ENCODE measurements around the gene GATA2. TPM values are rescaled to one million over a fixed set of nuclear protein-coding genes. Genes with fewer than 3 reads are reported as not detected.

Gene GATA2
- total RNA-seq, 3 donors from 2014 or later (not counting 1 experiment from before 2014, with no cell fraction given) = 0.92 to 225 (median 8.4) TPM

DNA sequence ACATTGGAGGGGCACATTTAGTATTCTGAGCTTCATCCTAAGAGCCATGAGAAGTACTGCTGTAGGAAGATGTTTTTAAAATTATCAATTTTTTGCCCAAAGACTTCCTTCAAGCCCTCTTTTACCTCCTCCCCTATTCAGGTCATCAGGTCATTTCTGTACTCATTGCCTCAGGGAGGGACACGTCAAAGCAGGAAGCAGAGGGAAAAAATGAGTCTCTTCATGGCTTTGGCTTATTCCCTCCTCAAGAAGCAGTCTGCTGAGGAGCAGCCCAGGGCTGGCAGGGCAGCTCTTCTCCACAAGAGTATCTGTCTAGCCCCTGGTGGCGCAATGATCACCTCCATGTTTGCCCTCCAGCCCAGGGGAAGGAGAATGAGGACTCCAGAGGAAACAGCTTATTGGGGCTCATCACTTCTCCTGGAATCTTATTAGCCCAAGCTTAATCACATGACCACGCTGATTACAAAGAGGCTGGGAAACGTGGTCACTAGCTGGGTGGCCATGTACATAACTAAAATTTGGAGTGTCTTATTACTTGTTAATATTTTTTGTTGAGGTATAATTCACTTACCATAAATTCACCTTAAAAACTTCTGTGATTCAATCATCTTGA lies 44.2 kb upstream of the GATA2 start:
- 75% methylated on average over 2 of the region's 4 CpGs for WGBS (ENCODE audit: insufficient coverage)
- H3K27ac Mint-ChIP-seq = no peak overlapping the region
- no peaks in the 10 kb centered on the region for H3K9me3 ChIP-seq (ENCODE audit: control insufficient read depth, insufficient read depth, low read length)

DNA sequence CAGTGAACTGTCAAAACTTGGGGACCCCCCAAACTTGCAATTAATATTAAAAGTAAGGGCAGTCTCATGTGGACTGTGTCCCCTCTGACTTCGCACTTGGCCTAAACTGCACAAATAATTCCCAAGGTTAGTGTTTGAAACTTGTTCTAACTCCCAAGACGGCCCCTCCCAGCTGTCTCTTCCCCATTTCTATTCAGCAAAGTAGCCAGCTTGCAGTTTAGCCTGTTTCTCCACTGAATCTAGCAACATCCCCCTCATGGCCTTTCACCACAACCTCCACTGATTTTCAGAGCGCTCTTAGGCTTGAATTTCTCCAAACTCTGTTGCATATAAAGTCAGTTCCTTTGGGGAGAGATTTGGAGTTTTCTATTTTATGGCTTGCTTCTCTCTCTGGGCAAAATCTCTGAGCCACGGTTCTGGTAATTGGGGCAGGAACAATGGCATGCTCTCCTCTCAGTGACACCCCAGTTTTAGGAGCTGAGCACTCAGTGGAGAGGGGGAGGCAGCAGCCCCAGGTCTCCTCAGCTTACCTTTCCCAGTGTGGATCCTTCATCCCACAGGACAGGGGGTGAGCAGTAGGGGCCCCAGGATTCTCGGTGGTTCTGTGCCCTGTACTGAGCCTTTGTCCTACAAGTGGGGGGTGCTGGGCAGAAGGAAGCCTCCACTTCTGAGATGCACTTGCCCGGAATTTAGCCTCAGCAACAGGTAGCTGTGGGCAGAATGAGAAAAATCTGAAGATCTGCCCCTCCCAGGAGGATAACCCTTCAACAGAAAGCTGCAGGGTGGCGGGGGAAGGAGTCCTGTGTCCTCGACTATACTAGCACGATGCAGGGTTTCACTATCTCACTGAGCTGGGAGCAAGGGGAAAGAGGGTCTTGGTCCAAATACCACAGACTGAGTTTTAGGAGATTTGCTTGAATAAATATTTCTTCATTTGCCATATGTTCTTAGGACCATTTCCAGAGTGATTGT lies 39.3 kb upstream of the GATA2 start:
- TF ChIP-seq, protein P1, sequence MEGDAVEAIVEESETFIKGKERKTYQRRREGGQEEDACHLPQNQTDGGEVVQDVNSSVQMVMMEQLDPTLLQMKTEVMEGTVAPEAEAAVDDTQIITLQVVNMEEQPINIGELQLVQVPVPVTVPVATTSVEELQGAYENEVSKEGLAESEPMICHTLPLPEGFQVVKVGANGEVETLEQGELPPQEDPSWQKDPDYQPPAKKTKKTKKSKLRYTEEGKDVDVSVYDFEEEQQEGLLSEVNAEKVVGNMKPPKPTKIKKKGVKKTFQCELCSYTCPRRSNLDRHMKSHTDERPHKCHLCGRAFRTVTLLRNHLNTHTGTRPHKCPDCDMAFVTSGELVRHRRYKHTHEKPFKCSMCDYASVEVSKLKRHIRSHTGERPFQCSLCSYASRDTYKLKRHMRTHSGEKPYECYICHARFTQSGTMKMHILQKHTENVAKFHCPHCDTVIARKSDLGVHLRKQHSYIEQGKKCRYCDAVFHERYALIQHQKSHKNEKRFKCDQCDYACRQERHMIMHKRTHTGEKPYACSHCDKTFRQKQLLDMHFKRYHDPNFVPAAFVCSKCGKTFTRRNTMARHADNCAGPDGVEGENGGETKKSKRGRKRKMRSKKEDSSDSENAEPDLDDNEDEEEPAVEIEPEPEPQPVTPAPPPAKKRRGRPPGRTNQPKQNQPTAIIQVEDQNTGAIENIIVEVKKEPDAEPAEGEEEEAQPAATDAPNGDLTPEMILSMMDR (IDR thresholded peaks at IDR 0.05) = no peak
- no peaks in the 10 kb centered on the region for H3K36me3 Mint-ChIP-seq
- peaks cover 41 to 56% of the 10 kb centered on the region in 2 donors for H3K27me3 Mint-ChIP-seq (ENCODE audit: low read depth in 2 of 2)
- no peak overlapping the region for H3K27ac ChIP-seq (ENCODE audit: low read length)
- intact Hi-C loops (cut with micrococcal nuclease) = no loop called here
- no peak overlapping the region for H3K4me3 Mint-ChIP-seq
- H3K9me3 Mint-ChIP-seq = no peaks in the 10 kb centered on the region
- H3K36me3 ChIP-seq (ENCODE audit: control insufficient read depth, insufficient read depth, low read length) = no peaks in the 10 kb centered on the region
- H3K9me3 ChIP-seq (ENCODE audit: control insufficient read depth, insufficient read depth, low read length) = no peaks in the 10 kb centered on the region
- H3K27ac Mint-ChIP-seq = no peak overlapping the region
- ATAC-seq = no peak
- no peaks in the 10 kb centered on the region for H3K27me3 ChIP-seq (ENCODE audit: control insufficient read depth, insufficient read depth, low read length)
- DNase-seq = no peak
- no peaks in the 10 kb centered on the region for H3K4me1 ChIP-seq (ENCODE audit: control insufficient read depth, insufficient read depth, low read length)
- H3K4me1 Mint-ChIP-seq = no peaks in the 10 kb centered on the region
- H3K4me3 ChIP-seq (ENCODE audit: low read length) = no peak overlapping the region
- 62% methylated on average over 8 of the region's 9 CpGs for WGBS (ENCODE audit: insufficient coverage)

More for the DNA sequence above, 44.2 kb upstream of the GATA2 start:
- Mint-ChIP-seq H3K9me3 (no peaks in the 10 kb centered on the region), H3K4me3 (no peak overlapping the region), H3K27me3 (ENCODE audit: low read depth in 2 of 2) (peaks cover 36 to 43% of the 10 kb centered on the region in 2 donors), H3K4me1 (no peaks in the 10 kb centered on the region), H3K36me3 (no peaks in the 10 kb centered on the region)
- Histone ChIP-seq H3K4me3 (ENCODE audit: low read length) (no peak overlapping the region), H3K36me3 (ENCODE audit: control insufficient read depth, insufficient read depth, low read length) (no peaks in the 10 kb centered on the region), H3K4me1 (ENCODE audit: control insufficient read depth, insufficient read depth, low read length) (no peaks in the 10 kb centered on the region), H3K27me3 (ENCODE audit: control insufficient read depth, insufficient read depth, low read length) (no peaks in the 10 kb centered on the region), H3K27ac (ENCODE audit: low read length) (no peak overlapping the region)
- intact Hi-C loops (cut with micrococcal nuclease) = no loop called here
- TF ChIP-seq, protein P1 (IDR thresholded peaks at IDR 0.05) = no peak
- DNase-seq (no peak), ATAC-seq (no peak)

DNA sequence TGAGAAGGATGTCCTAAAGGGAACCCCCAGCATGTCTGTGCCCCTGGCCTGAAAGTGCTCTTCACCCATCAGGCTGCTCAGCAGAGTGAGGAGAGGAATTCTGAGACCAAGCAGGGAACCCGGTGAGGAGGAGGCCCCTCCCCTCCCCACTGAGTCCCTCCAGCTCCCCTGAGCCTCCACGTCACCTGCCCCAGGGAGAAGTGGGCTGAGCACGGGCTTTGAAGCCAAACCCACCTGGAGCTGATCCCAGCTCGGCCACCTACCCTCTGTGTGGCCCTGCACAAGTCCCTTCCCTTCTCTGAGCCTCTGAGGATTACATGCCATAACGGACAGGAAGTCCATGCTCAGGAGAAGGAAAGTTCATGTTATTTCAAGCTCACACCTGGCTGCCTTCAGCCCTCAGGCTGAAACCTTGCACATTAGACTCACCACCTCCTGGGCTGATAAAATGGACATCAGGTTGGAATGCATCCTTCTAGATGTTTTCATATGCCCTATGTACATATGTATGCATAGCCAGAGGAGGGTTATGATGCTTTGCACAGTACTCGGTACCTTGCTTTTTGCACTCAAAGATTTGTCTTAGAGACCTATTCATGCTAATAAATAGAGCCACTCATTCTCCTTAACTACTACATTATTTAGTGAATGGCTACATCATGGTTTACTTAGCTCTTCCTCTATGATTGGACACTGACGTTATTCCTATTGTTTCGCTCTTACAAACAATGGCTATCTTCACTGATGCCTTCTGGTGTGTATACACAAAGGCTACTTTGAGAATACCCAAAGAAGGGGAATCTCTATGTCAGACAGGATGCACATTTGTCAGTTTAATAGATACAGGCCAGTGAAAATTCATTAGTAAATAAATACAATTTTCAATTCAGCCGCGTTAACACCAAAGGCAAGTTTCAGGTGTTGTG lies 31.6 kb upstream of the GATA2 start:
- Mint-ChIP-seq H3K4me1 (no peaks in the 10 kb centered on the region), H3K36me3 (no peaks in the 10 kb centered on the region), H3K9me3 (no peaks in the 10 kb centered on the region), H3K27me3 (ENCODE audit: low read depth in 2 of 2) (peaks cover 16 to 38% of the 10 kb centered on the region in 2 donors), H3K4me3 (no peak overlapping the region), H3K27ac (no peak overlapping the region)
- ATAC-seq = no peak
- DNase-seq = no peak
- TF ChIP-seq, protein P1 (IDR thresholded peaks at IDR 0.05) = no peak
- H3K4me3 ChIP-seq (ENCODE audit: low read length) = no peak overlapping the region
- intact Hi-C loops (cut with micrococcal nuclease) = no loop called here
- no peaks in the 10 kb centered on the region for H3K36me3 ChIP-seq (ENCODE audit: control insufficient read depth, insufficient read depth, low read length)
- WGBS (ENCODE audit: insufficient coverage) = 81% methylated on average over 8 of the region's 10 CpGs
- H3K27ac ChIP-seq (ENCODE audit: low read length) = no peak overlapping the region
- no peaks in the 10 kb centered on the region for H3K9me3 ChIP-seq (ENCODE audit: control insufficient read depth, insufficient read depth, low read length)
- no peaks in the 10 kb centered on the region for H3K27me3 ChIP-seq (ENCODE audit: control insufficient read depth, insufficient read depth, low read length)
- H3K4me1 ChIP-seq (ENCODE audit: control insufficient read depth, insufficient read depth, low read length) = peaks cover 6% of the 10 kb centered on the region
